ENCODE data around the gene INSRR. TPM values are rescaled to one million over a fixed set of nuclear protein-coding genes. Genes with fewer than 3 reads are reported as not detected.

The INSRR gene
- total RNA-seq, 2 donors from 2014 or later = 0.05 to 0.12 TPM

DNA sequence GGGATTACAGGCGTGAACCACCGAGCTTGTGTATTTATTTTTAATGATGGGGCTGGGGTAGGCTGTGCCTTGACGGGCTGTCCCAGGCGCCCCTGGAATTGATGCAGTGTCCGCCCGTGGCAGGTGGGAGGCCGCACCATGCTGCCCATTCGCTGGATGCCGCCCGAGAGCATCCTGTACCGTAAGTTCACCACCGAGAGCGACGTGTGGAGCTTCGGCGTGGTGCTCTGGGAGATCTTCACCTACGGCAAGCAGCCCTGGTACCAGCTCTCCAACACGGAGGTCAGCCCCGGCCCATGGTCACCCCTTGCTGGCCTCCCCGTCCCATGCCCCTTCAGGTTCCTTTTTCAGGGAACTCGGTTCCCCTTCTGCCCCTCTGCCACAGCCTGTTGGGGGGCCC is 21.0 kb upstream of the INSRR start:
- intact Hi-C loops (cut with DNase I) = no loop called here
- no peak for ATAC-seq
- no peak for DNase-seq

- DNase-seq = no peak
- intact Hi-C loops (cut with DNase I) = no loop called here
- ATAC-seq = no peak
These were observed 18.7 kb upstream of the INSRR start for GRCh38 chr1:156877433-156878170.

- no peak for ATAC-seq
- intact Hi-C loops (cut with DNase I) = no loop called here
- DNase-seq = no peak
These were observed 17.4 kb upstream of the INSRR start for GRCh38 chr1:156876281-156876680.

DNA sequence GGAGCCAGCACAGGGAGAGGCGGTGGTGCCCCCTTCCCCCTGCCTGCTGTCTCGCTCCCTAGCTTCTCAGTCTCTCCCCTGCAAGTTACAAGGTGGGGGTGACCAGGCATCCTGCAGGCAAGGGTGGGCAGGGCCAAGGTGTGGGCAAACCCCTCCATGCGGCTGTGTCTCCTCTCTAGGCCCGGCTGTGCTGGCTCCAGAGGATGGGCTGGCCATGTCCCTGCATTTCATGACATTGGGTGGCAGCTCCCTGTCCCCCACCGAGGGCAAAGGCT is 16.4 kb upstream of the INSRR start:
- intact Hi-C loops (cut with DNase I) = no loop called here
- ATAC-seq = no peak

DNA sequence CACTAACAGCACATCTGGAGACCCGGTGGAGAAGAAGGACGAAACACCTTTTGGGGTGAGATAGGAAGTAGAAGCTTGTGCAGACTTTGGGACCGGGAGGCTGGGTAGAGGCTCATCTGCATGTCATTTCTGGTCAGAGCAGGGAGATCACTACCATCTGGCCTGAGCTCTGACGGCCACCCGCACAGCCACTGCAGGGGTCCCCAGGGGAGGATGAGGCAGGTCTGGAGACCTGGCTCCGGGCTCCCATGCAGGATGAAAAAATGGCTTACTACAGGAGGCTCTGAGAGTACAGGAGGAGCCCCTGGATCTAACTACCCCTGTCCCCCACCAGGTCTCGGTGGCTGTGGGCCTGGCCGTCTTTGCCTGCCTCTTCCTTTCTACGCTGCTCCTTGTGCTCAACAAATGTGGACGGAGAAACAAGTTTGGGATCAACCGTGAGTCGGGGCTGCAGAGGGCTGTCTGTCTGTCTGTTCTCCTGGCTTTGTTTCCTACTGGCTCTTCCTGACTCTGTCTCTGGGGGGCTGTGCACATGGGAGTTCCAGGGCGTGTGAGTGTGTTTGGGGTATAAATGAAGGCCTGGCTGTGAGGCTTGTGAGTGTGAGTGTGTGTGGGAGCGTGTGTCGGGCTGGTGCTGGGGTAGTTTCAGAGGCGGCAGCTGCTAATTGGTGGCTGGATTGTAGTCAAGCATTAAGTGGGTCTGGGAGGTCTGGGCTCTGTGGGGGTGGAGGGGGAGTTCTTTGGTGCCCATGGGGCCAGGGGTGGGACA is 15.8 kb upstream of the INSRR start:
- ATAC-seq (no peak), DNase-seq (no peak)
- intact Hi-C loops (cut with DNase I) = no loop called here

More for the DNA sequence above, 16.4 kb upstream of the INSRR start:
- DNase-seq = no peak

- ATAC-seq = no peak
- intact Hi-C loops (cut with DNase I) = no loop called here
- no peak for DNase-seq
These were observed 15.2 kb upstream of the INSRR start for GRCh38 chr1:156874142-156874541.

DNA sequence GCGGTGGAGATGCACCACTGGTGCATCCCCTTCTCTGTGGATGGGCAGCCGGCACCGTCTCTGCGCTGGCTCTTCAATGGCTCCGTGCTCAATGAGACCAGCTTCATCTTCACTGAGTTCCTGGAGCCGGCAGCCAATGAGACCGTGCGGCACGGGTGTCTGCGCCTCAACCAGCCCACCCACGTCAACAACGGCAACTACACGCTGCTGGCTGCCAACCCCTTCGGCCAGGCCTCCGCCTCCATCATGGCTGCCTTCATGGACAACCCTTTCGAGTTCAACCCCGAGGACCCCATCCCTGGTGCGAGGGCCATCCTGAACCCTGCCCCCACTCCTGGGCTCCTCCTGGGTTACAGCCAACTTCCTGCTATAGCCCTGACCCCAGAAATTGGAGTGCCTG is 14.7 kb upstream of the INSRR start:
- intact Hi-C loops (cut with DNase I) = no loop called here
- DNase-seq (no peak), ATAC-seq (no peak)

DNA sequence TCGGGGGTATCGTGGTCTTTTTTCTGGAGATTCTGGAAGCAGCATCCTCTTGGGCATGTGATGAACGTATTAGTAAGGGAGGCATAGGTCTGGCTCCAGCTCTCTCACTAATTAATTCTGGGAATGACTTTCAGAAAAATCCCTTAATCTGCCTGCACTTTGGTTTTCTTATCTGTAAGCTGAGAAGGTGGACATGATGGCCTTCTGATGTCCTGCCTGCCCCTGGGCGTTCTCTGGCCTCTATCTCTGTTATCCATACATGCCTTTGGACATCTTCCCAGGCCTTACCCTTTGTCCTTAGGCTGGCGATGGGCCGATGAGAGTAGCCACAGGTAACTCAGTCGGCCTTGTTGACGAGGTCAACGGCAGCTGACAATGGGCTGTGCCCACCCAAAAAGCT is 10.5 kb upstream of the INSRR start:
- ATAC-seq = no peak
- intact Hi-C loops (cut with DNase I) = no loop called here

DNA sequence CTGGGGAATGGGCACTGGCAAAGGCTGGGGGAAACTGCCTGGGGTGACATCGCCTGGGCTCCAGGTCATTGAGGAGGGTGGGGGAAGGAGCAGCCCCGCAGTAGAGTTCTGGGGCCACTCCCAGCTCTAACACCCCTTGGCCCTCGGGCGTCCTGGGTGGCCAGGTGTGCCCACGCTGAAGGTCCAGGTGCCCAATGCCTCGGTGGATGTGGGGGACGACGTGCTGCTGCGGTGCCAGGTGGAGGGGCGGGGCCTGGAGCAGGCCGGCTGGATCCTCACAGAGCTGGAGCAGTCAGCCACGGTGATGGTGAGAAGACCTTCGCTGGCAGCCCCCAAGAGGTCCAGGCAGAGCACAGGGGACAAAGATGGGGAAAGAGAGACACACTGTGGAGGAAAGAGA is 9.4 kb upstream of the INSRR start:
- no peak for ATAC-seq
- DNase-seq = no peak

More for the DNA sequence above, 10.5 kb upstream of the INSRR start:
- no peak for DNase-seq

GRCh38 chr1:156866249-156866909 is 7.5 kb upstream of the INSRR start:
- DNase-seq (no peak), ATAC-seq (no peak)
- intact Hi-C loops (cut with DNase I) = no loop called here

More for the DNA sequence above, 9.4 kb upstream of the INSRR start:
- intact Hi-C loops (cut with DNase I) = no loop called here

DNA sequence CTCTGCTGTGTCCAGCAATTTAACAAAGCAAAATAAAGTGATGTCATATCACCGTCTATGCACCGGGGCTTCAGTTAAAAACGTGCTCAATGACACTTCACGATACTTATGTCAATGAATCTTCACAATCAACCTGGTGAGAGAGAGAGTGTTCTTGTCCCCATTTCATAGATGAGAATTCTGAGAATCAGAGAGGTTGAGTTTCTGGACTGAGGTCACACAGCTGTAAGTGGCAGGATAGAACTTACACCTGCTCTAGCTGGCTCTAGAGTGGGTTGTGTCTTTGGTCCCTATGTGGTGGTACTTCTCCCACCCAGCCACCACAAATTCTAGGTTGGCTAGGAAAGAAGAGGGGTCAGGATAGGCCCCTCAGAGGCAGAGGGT is 6.9 kb upstream of the INSRR start:
- ATAC-seq (no peak), DNase-seq (no peak)
- intact Hi-C loops (cut with DNase I) = no loop called here

GRCh38 chr1:156865258-156865657 is 6.3 kb upstream of the INSRR start:
- no peak for ATAC-seq
- intact Hi-C loops (cut with DNase I) = no loop called here
- DNase-seq = no peak

DNA sequence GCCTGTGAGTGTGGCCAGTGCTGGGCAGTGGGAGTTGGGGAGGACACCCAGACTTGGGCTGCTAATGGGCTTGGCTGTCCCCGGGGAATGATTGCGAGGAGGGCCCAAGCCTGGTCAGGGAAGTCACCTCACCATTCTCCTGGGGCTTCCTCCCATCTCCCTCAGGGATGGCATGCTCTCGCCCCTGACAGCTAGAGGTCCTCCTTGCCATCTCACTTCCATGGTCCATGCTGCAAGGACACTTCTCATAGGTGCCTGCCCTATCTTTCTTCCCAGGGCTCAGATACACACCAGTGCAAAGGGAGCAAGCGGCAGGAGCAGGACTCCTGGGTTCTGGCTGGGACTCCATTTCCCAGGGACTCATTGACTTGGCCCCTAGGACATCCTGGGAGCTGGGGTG is 5.9 kb upstream of the INSRR start:
- no peak for ATAC-seq
- intact Hi-C loops (cut with DNase I) = no loop called here
- no peak for DNase-seq

DNA sequence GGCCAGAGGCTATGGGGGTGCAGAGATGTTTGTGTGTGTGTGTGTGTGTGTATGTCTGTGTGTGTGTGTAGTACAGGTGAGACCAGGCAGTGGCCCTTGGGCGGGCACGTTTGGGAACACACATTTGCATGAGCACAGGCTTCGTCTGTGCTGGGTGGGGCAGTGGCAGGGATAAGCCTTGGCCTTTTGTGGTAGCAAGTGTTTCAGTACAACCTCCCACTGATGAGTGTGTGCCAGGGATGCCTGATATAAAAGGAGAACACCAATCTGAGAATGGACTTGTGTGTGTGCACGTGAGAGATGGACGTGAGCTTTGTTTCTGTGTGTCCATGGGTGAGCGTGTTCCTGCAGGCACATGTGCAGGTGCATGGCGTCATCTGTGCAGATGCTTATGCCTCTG is 4.7 kb upstream of the INSRR start:
- intact Hi-C loops (cut with DNase I) = no loop called here
- DNase-seq (no peak), ATAC-seq (no peak)

DNA sequence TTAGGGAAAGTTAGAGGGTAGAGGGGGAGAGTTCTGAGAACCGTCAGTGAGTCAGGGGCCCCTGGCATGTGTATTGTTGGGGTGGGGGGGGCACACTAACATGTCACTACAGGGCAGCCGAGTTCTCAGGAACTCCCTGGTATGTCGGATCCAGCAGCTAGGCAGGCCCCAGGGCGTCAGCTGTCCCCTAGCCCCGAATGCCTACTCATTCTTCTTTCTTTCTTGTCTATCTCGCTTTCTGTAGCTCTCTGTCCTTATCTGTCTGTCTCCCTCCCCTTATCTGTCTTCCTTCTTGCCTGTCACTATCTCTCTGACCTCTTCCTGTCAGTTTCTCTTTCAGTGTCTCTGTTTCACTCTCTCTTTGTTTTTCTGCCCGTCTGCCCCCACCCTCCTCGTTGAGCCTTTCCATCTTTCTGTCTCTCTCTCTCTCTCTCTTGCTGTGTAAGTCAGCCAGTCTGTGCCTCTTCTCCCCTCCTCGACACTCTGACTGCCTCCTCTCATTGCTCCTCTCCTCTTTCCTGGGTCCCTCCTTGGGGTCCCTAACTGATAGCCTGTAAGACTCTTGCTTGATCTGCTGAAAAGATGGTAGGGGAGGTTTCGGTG is 4.2 kb upstream of the INSRR start:
- intact Hi-C loops (cut with DNase I) = no loop called here
- DNase-seq (no peak), ATAC-seq (no peak)

- intact Hi-C loops (cut with DNase I) = no loop called here
- DNase-seq = no peak
- no peak for ATAC-seq
These were observed 3.7 kb upstream of the INSRR start for GRCh38 chr1:156862584-156862983.

DNA sequence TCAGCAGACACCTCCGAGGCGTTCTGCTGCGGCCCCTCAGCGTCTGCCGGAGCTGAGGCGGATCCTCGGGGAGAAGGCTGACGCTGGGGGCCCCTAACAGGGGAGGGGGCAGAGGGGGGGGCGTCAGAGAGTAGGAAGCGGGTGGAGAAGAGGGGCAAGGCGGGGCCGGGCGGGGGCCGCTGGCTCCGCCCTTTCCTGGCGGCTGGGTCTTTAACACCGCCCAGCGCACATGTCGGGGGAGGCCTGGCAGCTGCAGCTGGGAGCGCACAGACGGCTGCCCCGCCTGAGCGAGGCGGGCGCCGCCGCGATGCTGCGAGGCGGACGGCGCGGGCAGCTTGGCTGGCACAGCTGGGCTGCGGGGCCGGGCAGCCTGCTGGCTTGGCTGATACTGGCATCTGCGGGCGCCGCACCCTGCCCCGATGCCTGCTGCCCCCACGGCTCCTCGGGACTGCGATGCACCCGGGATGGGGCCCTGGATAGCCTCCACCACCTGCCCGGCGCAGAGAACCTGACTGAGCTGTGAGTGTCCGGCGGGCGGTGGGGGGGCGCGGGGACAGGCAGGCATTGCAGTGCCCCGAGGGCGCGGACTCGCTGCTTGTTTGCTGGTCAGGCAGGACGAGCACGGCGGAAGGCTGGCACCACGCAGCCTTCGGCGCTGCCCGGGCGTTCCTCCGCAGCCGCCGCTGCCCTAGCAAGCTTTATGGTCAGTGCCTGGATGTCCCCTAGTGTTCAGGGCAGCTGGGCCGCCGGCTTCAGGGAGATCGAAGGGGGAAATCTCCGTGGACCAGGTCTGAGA is 1.9 kb upstream of the INSRR start, which contains the start of gene NTRK1:
Gene NTRK1, plus strand, starts transcription at position 238 of the 796 bp plus-strand sequence. Its CDS starts 70 bp downstream, at position 308.
- intact Hi-C loops (cut with DNase I) = no loop called here
- ATAC-seq = peak; percentile 51 to 75

DNA sequence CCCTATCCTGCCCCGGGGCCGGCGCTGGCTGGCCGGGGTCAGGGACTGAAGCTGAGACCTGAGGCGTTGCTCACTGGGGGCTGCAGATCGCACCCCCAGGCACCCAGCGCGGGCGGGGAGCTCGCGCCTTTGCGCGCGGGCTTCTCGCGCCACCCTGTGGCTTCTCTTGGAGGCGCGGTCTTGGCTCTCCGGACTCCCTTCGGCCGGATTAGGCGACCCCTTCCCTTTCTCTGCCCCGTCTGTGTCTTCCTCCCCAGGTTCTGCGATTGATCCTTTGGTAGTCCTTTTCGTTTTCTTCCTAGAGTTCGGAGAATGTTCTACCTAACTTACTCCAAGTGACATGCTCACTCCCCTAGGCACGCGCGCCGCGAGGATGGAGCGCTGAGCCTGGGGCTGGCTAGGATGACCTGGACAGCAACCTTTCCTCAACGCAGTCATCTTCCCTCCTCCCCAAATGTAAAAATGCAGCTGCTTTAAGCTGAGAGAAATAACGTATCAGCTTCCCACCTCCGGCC is 1.3 kb upstream of the INSRR start:
- intact Hi-C loops (cut with DNase I) = no loop called here
- DNase-seq = no peak
- peak; percentile 75 to 85 for ATAC-seq

More for the DNA sequence above, 1.9 kb upstream of the INSRR start, which contains the start of gene NTRK1:
- DNase-seq = no peak

- intact Hi-C loops (cut with DNase I) = no loop called here
- DNase-seq = no peak
- peak; percentile 31 to 45 for ATAC-seq
These were observed 701 bp upstream of the INSRR start for GRCh38 chr1:156859523-156860112.

Measured in left cardiac atrium (tissue), 4 donors.